Esophagus squamous epithelium (tissue), 5 donors: ENCODE results near the gene ELFN2. TPM values are rescaled to one million over a fixed set of nuclear protein-coding genes. Genes with fewer than 3 reads are reported as not detected.

Experiments used
- DNase-seq: peaks from one replicate; lab custom pipeline; 2025; lab: John Stamatoyannopoulos, UW
- H3K27ac ChIP-seq, 4 donors: fragments of 200-600 bp; sonication (generic); one replicate each; pipeline ENCODE4 v1.5.1; 2016 to 2019; ENCODE audit warnings: mild to moderate bottlenecking in 1 of 4
- H3K27me3 ChIP-seq, 4 donors: fragments of 200-600 bp; sonication (generic); 1 replicate in 3 of 4; 2 replicates in 1 of 4; pipeline versions ENCODE4 v1.5.1 to v1.6.0; 2017 to 2021; ENCODE audit warnings: antibody characterized with exemption in 1 of 4
- H3K36me3 ChIP-seq, 3 donors: fragments of 200-600 bp; sonication (generic); one replicate each; pipeline ENCODE4 v1.5.1; 2016 to 2019
- H3K4me1 ChIP-seq, 3 donors: fragments of 200-600 bp; sonication (generic); one replicate each; pipeline ENCODE4 v1.5.1; 2017 to 2019
- H3K4me3 ChIP-seq, 4 donors: fragments of 200-600 bp; sonication (generic); 1 replicate in 3 of 4; 2 replicates in 1 of 4; pipeline ENCODE4 v1.5.1; 2016 to 2019; ENCODE audit warnings: mild to moderate bottlenecking in 2 of 4, moderate library complexity in 1 of 4
- H3K9me3 ChIP-seq, 3 donors: fragments of 200-600 bp; sonication (generic); one replicate each; pipeline ENCODE4 v1.5.1; 2016 to 2019
- CTCF ChIP-seq, 6 experiments: fragments of 450-650 bp in 4 of 6; fragments of 200-600 bp in 2 of 6; sonication (generic) in 2 of 6; IDR thresholded peaks; one replicate each; pipeline ENCODE4 v1.5.1; 2016 to 2019; ENCODE audit warnings: antibody characterized with exemption in 6 of 6, mild to moderate bottlenecking in 4 of 6, moderate library complexity in 4 of 6
- POLR2A ChIP-seq, 4 donors: fragments of 450-650 bp; IDR thresholded peaks; one replicate each; pipeline ENCODE4 v1.6.1; 2017; ENCODE audit warnings: antibody characterized with exemption in 4 of 4, mild to moderate bottlenecking in 4 of 4, moderate library complexity in 3 of 4
- WGBS, 2 donors: methylation state at CpG; one replicate each; pipeline ENCODE4 v1.1.5; 2018; 5-methylcytosine and 5-hydroxymethylcytosine counted together
- intact Hi-C: fragments of 100-400 bp; cut with DNase I; formaldehyde crosslinking; loops from one replicate; pipeline ENCODE4 v1.15.0; 2022
- total RNA-seq, 4 donors: library from RNA; depleted of rRNA; stranded (reverse); fragments of >200 nt; gene quantifications; one replicate each; pipeline ENCODE4 v1.1.0, GENCODE V29; 2016
- donor health status: DM: yes; HTN: yes; CAD: no.

ELFN2 gene
- total RNA-seq, 4 donors from 2014 or later, result not detected

DNA sequence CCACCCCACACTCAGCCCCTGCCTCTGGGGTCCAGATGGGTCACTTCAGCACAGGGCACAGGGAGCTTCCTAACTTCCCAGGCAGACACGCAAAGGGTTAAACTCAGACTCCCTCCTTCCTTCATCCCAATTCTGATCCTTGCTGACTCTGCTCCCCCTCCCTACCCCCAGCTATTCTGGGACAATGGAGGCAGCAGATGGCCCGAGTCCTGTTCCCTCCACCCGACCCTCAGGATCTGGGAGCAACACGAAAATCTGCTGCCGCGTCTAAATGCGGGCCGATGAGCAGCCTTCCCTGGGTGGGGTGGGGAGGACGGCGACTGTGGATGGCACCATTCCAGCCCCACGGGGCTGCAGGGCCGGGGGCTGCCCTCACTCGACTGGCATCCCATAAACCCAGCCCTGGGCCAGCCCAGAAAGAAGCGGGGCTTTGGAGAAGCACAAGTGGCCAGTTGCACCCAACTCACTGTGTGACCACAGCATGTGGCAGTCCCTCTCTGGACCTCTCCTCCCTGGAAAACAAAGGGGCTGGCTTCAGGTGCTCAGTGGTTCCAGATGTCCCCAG, 40.2 kb upstream of the ELFN2 start:
- no peak for TF ChIP-seq POLR2A (IDR thresholded peaks at IDR 0.05)
- TF ChIP-seq CTCF (IDR thresholded peaks at IDR 0.05), result no peak
- Histone ChIP-seq H3K9me3 (no peaks in the 10 kb centered on the region), H3K27ac (no peak overlapping the region), H3K4me3 (no peak overlapping the region), H3K27me3 (peaks cover 0 to 67% (median 3%) of the 10 kb centered on the region in 4 donors), H3K36me3 (no peaks in the 10 kb centered on the region), H3K4me1 (no peaks in the 10 kb centered on the region)
- intact Hi-C loops, result no loop called here
- no peak for DNase-seq
- 56 to 67% methylated on average over 1 to 6 of the region's 14 CpGs for WGBS, 2 donors

- Histone ChIP-seq H3K4me3 (no peak overlapping the region), H3K36me3 (no peaks in the 10 kb centered on the region), H3K27ac (no peak overlapping the region), H3K27me3 (peaks cover 0 to 73% (median 0%) of the 10 kb centered on the region in 4 donors), H3K9me3 (no peaks in the 10 kb centered on the region), H3K4me1 (no peaks in the 10 kb centered on the region)
- WGBS, 2 donors, result 31 to 44% methylated on average over 3 to 4 of the region's 4 CpGs
- TF ChIP-seq CTCF (IDR thresholded peaks at IDR 0.05) (no peak), POLR2A (IDR thresholded peaks at IDR 0.05) (no peak)
- intact Hi-C loops, result no loop called here
- no peak for DNase-seq
These were observed 36.9 kb upstream of the ELFN2 start for GRCh38 chr22:37464181-37464580.

DNA sequence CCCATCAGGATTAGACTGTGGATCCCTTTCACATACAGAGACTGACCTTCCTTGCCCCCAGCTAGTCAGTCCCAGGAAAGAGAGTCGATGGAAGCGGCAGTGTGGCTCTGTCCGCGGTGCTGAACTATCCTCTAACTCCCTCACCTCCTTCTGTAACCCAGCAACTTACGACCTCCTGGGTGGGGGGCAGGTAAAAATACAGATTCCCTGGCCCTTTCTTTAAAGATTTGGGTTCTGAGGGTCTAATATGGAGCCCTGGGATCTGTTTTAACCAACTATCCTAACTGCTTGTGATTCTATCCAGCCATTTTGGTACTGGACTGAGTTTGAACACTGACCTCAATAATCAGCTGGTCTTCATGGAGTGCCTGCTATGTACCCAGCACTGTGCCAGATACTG, 35.7 kb upstream of the ELFN2 start:
- no peak for TF ChIP-seq POLR2A (IDR thresholded peaks at IDR 0.05)
- no peak for TF ChIP-seq CTCF (IDR thresholded peaks at IDR 0.05)
- Histone ChIP-seq H3K4me3 (no peak overlapping the region), H3K36me3 (no peaks in the 10 kb centered on the region), H3K9me3 (no peaks in the 10 kb centered on the region), H3K27ac (no peak overlapping the region), H3K27me3 (peaks cover 0 to 72% (median 0%) of the 10 kb centered on the region in 4 donors), H3K4me1 (no peaks in the 10 kb centered on the region)
- intact Hi-C loops, result no loop called here
- WGBS, 2 donors, result 19 to 38% methylated on average over 5 of the region's 5 CpGs
- DNase-seq, result no peak

GRCh38 chr22:37462436-37462835, 35.2 kb upstream of the ELFN2 start:
- no peaks in the 10 kb centered on the region for H3K36me3 ChIP-seq
- intact Hi-C loops, result no loop called here
- no peak overlapping the region for H3K27ac ChIP-seq
- H3K4me3 ChIP-seq, result no peak overlapping the region
- WGBS, 2 donors, result 42 to 76% methylated on average over 3 to 5 of the region's 5 CpGs
- H3K4me1 ChIP-seq, result no peaks in the 10 kb centered on the region
- peaks cover 0 to 71% (median 0%) of the 10 kb centered on the region in 4 donors for H3K27me3 ChIP-seq
- no peak for TF ChIP-seq POLR2A (IDR thresholded peaks at IDR 0.05)
- TF ChIP-seq CTCF (IDR thresholded peaks at IDR 0.05), result no peak
- H3K9me3 ChIP-seq, result no peaks in the 10 kb centered on the region
- DNase-seq, result no peak

GRCh38 chr22:37461961-37462360, 34.7 kb upstream of the ELFN2 start:
- TF ChIP-seq CTCF (IDR thresholded peaks at IDR 0.05) (no peak), POLR2A (IDR thresholded peaks at IDR 0.05) (no peak)
- no peak for DNase-seq
- intact Hi-C loops, result no loop called here
- Histone ChIP-seq H3K4me3 (no peak overlapping the region), H3K27me3 (peaks cover 0 to 71% (median 0%) of the 10 kb centered on the region in 4 donors), H3K36me3 (no peaks in the 10 kb centered on the region), H3K4me1 (no peaks in the 10 kb centered on the region), H3K27ac (no peak overlapping the region), H3K9me3 (no peaks in the 10 kb centered on the region)
- 23 to 57% methylated on average over 3 to 5 of the region's 6 CpGs for WGBS, 2 donors
